ENCODE data around the gene RALGPS1.

DNA sequence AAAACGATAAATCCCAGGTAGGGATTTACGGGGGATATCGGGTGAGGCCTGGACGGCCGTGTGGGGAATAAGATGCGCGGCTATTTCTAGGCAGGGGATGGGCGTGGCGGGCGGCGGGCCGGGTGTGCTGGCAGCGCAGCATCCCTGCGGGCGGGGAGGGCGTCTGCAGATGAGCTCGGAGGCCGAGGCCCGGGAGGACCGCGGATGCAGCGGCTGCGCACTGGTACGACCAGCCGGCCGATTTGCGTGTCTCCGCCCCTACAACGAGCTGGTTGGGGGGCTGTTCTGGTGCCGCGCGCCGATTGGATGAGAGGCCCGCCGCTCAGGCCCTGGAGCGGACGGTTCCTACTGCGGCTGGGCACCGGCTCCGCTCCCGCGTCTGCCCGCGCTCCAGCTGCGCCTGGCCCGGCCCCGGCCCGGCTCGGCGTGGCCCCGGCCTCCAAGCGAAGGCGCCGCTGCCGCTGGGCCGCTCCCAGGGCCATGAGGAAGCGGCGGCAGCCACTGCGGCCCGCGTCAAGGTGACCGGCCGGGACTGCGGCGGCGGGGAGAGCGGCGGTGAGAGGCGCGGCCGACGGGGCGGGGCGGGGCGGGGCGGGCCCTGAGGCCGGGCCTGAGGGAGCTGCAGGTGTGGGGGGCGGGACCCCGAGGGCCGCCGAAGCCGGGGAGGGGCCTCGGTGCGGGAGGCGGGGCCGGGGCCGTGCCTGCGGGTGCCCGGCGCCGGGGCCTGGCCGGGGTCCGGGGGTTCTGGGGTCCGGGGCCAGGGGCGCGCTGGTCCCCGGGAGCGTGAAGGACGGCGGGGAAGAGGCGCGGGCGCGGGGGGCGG lies at the start of gene RALGPS1:
- TF ChIP-seq EZH2 (IDR thresholded peaks at IDR 0.05; ENCODE audit: borderline replicate concordance, insufficient read depth, low read depth, low read length, poor library complexity, severe bottlenecking), result no peak
- TF ChIP-seq, protein P1, sequence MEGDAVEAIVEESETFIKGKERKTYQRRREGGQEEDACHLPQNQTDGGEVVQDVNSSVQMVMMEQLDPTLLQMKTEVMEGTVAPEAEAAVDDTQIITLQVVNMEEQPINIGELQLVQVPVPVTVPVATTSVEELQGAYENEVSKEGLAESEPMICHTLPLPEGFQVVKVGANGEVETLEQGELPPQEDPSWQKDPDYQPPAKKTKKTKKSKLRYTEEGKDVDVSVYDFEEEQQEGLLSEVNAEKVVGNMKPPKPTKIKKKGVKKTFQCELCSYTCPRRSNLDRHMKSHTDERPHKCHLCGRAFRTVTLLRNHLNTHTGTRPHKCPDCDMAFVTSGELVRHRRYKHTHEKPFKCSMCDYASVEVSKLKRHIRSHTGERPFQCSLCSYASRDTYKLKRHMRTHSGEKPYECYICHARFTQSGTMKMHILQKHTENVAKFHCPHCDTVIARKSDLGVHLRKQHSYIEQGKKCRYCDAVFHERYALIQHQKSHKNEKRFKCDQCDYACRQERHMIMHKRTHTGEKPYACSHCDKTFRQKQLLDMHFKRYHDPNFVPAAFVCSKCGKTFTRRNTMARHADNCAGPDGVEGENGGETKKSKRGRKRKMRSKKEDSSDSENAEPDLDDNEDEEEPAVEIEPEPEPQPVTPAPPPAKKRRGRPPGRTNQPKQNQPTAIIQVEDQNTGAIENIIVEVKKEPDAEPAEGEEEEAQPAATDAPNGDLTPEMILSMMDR (IDR thresholded peaks at IDR 0.05), result no peak

All from B cell (primary cell).